Astrocyte (in vitro differentiated cells and primary cell): ENCODE measurements around the gene FBXO39.

ENCODE experiments used
- CTCF ChIP-seq: IDR thresholded peaks from 2 replicates; pipeline ENCODE4 v1.5.1; 2011; ENCODE audit warnings: low read depth, mild to moderate bottlenecking, inconsistent platforms, low read length, moderate library complexity; ENCODE audit not compliant: insufficient read depth
- EZH2 ChIP-seq: IDR thresholded peaks from 2 replicates; pipeline ENCODE4 v1.6.1; 2012; ENCODE audit warnings: mild to moderate bottlenecking, low read length, inconsistent platforms; ENCODE audit not compliant: insufficient read depth

GRCh38 chr17:6748617-6749016 lies 27.4 kb upstream of the FBXO39 start:
- no peak for TF ChIP-seq CTCF
- TF ChIP-seq EZH2 = no peak
